ENCODE measurements around the gene CTTNBP2NL.
A peak's percentile ranks its signal among the peaks of the same experiment; 100 is the strongest.
"Not testable (repeated sequence)": the region's sequence is repeated elsewhere in the genome, so short reads cannot be mapped to it uniquely, and the experiment has no call there.

Gene CTTNBP2NL

DNA sequence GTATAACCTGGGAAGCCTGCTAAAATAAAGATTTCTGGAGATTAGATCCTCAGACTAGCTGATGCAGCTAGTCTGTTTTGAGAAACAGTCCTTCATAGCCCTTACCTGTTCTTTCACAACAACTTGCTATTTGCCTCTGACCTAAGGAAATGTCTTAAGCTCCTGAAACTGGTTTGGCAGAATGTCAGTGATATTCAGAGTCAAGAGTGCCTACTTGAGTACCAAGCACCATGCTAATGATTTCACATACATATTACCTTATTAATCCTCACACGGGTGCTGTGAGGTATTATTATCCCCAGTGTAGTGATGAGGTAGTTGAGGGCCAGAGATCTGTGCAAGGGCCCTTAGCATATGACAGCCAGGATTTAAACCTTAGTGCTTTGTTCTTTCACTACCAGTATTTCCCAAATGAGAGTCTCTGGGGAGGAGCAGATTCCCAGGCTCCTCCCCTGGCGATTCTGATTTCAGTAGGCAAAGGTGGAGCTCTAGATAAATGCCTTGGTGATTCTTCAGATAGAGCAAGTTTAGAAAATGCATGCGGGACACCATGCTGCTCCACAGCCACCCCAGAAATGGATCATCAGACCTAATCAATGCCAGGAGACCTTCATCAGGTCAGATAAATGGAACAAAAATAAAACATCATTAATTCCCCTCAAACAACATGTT lies 65.3 kb downstream of the CTTNBP2NL start:
- DNase-seq (ENCODE audit: low read depth in 2 of 3, low spot score in 2 of 3) = no peak

DNA sequence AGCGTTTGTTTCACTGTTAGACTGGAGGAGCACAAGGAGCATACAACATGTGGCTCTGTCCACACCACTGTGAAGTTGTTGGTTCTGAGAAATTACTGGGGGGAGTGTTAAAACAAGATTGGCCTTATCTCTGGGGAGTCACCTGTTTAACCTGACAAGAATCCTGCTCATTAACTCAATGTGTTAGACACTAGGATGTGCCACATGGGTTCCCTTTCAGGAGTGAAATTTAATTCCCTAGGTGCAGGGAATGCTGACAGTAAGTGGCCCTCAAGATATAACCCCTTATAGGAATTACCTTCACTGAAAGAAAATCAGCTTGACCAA lies 66.9 kb downstream of the CTTNBP2NL start:
- DNase-seq (ENCODE audit: low read depth in 2 of 3, low spot score in 2 of 3) = no peak

DNA sequence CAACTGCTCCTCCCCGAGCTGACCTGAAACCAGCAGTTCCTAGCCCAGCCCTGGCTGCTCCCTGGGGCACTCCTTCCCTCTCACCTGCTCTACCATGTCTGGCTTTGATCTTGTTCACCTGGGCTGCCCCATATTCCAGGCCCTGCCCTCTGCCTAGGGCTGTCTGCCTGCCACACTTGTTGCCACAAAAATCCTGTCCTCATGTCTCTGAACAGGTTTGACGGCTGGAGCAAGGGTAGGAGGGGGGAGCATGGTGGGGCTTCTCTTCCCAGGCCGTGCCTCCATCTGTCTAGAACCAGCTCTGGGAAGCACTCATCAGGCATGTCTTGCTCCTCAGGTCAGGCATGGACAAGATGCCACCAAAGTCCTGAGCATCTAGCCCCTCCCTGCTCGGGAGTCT lies 68.5 kb downstream of the CTTNBP2NL start:
- no peak for DNase-seq (ENCODE audit: low read depth in 2 of 3, low spot score in 2 of 3)

DNA sequence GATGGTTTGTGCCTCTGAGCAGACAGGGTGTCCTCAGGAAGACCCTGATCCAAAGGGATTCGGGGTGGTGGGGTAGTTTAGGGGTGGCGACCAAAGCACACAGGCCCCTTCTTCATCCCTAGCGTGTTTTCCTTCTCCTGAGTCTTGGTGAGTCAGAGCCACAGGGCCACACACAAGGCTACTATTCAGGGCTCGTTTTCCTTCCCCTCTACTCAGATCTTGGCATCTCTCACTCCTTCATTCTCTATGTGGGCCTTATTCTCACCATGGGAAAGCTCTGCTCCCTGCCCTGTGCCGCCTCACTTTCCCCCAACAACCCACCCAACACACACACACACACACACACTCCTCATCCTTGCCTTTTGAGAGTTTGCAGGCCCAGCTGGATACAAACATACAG lies 69.1 kb downstream of the CTTNBP2NL start:
- no peak for DNase-seq (ENCODE audit: low read depth in 2 of 3, low spot score in 2 of 3)

DNA sequence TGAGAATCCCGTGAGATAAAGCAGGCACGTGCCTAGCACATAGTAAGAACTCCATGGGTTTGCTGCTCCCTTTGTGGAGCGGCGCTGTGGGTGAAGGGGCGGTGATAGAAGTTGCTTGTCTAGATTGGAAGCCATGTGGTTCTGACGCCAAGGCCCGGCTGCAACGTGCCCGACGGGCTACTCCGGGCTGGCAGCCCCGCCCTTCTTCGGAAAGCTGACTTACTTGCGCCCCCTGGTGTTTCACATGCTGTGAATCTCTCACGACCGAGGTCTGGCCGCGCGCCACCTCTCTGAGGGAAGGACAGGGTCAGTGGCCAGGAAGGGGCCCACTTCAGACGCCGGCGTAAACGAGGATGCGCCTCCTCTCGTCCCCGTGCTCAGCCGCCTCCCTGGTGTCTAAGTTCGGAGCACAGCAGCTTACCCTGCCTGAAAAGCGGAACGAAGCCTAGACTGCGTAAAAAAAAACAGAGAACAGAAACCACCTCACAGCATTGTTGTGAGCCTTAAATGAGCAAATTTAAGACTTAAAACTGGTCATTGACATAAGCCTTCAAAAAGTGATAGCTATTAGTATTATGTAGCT lies 70.2 kb downstream of the CTTNBP2NL start:
- peak; percentile 65 to 77 (median 65) for DNase-seq (ENCODE audit: low read depth in 2 of 3, low spot score in 2 of 3)

DNA sequence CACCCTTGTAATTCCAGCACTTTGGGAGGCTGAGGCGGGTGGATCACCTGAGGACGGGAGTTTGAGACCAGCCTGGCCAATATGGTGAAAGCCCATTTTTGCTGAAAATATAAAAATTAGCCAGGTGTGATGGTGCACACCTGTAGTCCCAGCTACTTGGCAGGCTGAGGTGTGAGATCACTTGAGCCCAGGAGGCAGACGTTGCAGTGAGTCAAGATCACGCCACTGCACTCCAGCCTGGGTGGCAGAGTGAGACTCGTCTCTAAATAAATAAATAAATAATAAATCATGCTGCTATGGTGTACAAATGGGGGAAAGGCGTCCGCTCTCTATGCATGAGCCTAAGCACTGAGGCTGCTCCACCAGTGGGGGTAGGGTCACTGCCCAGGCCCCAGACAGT lies 74.3 kb downstream of the CTTNBP2NL start:
- not testable (repeated sequence) for DNase-seq (ENCODE audit: low read depth in 2 of 3, low spot score in 2 of 3)

DNA sequence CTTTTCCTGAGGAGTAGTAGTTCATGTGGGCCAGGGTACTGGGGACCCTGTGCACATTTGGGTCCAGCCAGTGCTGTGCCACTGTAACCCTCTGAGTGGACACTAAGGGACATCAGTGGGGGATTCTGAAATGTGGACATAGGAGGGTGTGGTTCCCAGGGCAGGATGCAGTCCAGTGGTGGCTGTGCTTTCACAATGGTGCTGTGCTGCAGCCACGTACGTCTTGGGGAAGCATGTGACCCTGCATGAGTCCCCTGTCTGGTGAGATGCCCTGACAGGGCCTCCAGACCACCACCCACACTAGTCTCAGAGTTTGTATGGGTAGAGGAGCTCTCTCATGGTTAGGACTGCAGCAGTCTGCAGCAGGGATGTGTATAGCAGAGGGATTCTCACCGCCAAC lies 75.0 kb downstream of the CTTNBP2NL start:
- no peak for DNase-seq (ENCODE audit: low read depth in 2 of 3, low spot score in 2 of 3)

DNA sequence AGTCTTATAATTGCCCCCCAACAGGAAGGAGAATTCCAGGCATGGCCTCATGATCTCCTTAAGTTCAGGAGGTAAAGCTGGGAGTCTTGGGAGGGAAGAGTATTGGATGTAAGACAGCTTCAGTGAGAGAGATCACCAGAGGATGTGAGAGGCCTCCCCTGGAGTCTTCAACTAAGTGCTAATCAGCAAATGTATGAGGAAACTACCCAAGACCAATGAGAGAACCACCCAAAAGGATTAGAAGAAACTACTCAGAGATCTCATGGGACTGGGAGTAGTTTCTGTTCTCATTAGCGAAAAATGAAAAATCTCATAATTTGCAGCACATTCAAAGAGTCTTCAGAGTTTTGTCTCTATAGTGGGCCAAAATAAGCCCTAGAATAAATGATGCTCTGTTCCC lies 76.1 kb downstream of the CTTNBP2NL start:
- no peak for DNase-seq (ENCODE audit: low read depth in 2 of 3, low spot score in 2 of 3)

DNA sequence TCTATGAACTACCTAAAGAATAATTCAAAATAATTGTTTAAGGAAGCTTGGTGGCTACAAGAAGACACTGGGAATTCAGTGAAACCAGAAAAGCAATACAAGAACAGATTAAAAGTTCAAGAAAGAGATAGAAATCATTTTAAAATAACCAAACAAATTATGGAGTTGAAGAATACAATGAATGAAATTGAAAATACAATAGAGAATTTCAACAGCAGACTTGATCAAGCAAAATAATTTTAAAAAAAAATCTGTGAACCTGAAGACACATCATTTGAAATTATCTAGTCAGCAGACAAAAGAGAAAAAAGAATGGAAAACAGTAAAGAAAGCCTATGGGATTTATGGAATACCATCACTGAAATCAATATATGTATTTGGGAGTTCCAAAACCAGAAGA lies 81.5 kb downstream of the CTTNBP2NL start:
- DNase-seq (ENCODE audit: low read depth in 2 of 3, low spot score in 2 of 3) = no peak

DNA sequence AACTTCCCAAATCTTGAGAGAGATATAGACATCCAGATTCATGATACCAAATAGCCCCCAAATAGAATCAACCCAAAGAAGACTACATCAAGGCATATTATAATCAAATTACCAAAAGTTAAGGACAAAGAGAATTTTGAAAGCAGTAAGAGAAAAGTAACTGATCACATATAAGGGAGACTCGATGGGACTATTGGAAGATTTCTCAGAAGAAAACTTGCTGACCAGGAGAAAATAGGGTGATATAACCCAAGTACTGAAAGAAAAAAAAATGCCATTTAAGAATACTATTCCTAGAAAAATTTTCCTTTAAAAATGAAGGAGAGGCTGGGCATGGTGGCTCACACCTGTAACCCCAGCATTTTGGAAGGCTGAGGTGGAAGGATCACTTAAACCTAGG lies 82.3 kb downstream of the CTTNBP2NL start:
- DNase-seq (ENCODE audit: low read depth in 2 of 3, low spot score in 2 of 3) = no peak

DNA sequence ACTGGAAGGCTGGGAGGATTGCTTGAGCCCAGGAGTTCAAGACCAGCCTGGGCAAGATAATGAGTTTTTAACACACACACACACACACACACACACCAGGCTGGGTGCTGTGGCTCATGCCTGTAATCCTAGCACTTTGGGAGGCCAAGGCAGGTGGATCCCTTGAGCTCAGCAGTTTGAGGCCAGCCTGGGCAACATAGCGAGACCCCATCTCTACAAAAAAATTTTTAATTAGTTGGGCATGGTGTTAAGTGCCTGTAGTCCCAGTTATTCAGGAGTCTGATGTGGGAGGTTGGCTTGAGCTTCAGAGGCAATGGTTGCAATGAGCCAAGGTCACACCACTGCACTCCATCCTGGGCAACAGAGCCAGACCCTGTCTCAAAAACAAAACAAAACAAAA lies 90.0 kb downstream of the CTTNBP2NL start:
- DNase-seq (ENCODE audit: low read depth in 2 of 3, low spot score in 2 of 3) = not testable (repeated sequence)

DNA sequence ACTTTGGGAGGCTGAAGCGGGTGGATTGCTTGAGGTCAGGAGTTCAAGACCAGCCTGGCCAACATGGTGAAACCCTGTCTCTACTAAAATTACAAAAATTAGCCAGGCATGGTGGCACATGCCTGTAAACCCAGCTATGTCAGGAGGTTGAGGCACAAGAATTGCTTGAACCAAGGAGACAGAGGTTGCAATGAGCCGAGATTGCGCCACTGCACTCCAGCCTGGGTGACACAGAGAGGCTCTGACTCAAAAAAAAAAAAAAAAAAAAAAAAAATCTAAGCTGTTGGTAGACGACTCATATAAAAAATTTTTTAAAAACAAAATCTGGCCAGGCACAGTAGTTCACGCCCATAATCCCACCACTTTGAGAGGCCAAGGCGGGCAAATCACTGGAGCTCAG lies 91.7 kb downstream of the CTTNBP2NL start:
- DNase-seq (ENCODE audit: low read depth in 2 of 3, low spot score in 2 of 3) = not testable (repeated sequence)

DNA sequence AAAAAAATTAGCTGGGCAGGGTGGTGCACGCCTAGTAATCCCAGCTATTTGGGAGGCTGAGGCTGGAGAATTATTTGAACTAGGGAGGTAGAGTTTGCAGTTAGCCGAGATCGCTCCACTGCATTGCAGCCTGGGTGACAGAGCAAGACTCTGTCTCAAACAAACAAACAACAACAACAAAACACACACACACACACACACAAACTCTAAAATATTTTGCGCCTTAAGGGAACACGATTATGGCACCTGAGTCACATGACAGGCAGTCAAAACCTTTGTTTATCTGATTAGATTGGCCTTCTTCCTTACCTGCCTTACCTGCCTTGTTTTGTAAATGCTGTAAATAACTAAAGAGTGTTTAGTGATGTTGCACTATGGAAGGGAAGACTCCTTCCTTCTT lies 92.1 kb downstream of the CTTNBP2NL start:
- no peak for DNase-seq (ENCODE audit: low read depth in 2 of 3, low spot score in 2 of 3)

DNA sequence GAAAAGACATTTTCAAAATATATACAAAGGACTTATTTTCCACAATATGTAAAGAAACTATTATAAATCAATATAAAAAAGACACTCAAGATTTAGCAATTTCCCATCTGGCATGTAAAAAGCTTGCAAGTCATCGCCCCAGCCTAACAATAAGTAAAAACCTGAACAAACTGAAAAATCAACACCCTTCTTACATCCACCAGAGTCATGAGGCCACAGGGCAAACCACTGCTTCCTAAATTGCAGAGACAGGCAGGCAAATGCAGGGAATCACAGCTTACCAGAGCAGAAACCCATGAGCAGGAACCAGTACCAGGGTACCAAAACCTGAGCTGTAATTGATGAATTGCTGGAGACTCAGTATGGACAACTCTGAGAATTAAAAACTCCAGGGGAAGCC lies 96.1 kb downstream of the CTTNBP2NL start:
- DNase-seq (ENCODE audit: low read depth in 2 of 3, low spot score in 2 of 3) = no peak

DNA sequence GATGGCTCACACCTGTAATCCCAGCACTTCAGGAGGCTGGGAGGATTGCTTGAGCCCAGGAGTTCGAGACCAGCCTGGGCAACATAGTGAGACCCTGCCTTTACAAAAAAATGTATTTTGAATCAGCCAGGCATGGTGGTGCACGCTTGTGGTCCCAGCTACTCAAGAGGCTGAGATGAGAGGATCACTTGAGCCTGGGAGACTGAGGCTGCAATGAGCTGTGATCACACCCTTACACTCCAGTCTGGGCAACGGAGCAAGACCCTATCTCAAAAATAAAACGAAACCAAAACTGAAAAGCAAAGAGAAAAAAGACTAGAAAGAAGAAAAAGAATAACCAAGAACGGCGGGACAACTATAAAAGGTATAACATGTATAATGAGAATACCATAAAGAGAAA lies 97.3 kb downstream of the CTTNBP2NL start:
- DNase-seq (ENCODE audit: low read depth in 2 of 3, low spot score in 2 of 3) = no peak

DNA sequence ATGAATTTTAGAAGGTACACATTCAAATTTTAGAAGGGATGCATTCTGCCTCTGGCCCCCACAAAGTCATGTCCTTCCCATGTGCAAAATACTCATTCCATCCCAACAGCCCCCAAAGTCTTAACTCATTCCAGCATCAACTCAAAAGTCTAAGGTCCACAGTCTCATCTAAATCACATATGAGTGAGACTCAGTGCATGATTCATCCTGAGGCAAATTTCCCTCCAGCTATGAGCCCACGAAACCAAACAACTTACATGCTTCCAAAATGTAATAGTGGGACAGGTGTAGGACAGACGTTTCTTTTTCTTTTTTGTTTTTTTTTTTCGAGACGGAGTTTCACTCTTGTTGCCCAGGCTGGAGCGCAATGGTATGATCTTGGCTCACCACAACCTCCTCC lies 100.3 kb downstream of the CTTNBP2NL start:
- no peak for DNase-seq (ENCODE audit: low read depth in 2 of 3, low spot score in 2 of 3)

DNA sequence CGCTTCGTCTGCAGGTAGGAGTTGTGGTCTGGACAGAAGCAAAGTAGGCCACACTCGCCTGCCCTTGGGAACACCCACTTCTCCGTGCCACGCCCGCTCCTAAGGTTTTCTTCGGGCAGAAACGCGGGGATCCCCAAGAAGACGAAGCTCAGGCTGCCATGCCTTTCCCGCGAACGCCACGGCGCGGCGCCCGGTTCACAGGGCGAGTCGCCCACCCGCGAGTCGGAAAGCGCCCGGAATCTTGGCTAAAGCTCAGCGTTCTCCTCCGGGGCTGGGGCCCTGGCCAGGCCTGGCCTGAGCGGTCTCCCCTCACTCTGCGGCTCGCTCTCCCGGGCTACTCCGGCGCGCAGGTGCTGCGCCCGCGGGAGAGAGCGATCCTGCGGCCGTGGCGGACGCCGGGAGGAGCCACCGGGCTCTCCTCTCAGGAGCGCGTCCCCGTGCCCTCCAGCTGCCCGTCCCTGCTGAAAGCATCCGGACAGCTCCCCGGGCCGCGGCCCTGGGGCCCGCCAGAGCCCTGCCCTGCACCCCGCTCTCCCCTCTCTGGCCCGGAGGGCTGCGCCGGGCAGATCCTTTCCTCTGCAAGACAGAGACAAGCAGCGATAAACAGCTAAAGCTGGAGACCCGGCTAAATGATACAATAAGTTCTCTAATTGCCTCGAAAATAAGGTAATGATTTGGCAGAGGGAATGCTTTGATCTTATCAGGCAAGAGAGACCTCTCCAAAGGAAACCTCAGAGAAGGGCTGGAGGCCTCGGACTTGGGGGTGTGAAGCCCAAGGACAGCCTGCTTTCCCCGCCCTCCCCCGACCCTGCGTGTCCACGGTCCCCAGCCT lies 106.0 kb downstream of the CTTNBP2NL start:
- DNase-seq (ENCODE audit: low read depth in 2 of 3, low spot score in 2 of 3) = peak in 1 of 3 experiments; percentile 30

DNA sequence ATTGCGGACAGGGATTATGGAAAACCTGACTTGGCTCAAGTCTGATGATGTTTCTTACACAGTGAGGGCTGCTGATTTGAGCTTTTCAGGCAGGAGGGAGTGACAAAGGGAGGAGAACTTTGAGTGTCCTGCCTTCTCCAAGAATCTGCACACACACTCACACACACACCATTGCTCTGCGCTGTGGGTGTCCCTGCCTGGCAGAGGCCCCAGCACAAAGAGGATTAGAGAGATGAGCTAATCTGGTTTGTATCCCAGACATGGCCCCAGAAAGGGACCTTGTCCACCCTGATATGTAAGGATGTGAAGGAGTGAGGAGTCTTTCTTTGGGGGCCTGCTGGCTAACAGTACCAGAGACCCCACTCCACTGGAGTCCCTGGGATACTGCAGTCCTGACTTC lies 106.8 kb downstream of the CTTNBP2NL start:
- no peak for DNase-seq (ENCODE audit: low read depth in 2 of 3, low spot score in 2 of 3)

DNA sequence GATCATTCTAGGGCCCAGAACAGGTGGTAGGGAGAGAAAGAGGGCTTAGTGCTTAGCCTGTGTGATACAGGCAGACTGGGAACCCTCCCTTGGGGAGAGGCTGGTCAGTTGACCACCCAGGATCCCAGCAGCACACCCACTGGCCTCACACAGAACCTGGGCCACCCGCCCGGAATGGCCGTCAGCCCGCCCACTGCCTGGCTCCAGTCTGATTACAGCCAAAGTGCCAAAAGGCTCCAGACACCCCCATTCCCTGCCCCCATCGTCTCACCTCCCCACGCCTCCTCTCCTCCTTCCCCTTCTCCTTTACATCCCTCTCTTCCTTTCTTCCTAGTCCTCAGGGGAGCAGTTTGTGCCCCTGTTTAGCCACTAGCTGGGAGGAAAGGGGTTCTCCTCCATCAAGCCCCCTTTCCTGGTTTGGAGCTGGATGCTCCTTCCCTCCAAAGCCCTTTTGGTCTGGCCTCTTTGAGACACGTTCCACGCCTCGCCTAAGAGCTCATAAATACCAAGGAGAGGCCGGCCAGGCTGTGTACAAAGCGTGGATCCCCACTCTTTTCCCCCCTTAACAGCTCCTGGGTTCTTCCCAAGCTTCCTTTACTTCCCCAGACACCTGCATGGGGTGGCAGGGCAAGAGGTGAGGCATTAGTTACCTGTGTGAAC lies 108.1 kb downstream of the CTTNBP2NL start:
- no peak for DNase-seq (ENCODE audit: low read depth in 2 of 3, low spot score in 2 of 3)

DNA sequence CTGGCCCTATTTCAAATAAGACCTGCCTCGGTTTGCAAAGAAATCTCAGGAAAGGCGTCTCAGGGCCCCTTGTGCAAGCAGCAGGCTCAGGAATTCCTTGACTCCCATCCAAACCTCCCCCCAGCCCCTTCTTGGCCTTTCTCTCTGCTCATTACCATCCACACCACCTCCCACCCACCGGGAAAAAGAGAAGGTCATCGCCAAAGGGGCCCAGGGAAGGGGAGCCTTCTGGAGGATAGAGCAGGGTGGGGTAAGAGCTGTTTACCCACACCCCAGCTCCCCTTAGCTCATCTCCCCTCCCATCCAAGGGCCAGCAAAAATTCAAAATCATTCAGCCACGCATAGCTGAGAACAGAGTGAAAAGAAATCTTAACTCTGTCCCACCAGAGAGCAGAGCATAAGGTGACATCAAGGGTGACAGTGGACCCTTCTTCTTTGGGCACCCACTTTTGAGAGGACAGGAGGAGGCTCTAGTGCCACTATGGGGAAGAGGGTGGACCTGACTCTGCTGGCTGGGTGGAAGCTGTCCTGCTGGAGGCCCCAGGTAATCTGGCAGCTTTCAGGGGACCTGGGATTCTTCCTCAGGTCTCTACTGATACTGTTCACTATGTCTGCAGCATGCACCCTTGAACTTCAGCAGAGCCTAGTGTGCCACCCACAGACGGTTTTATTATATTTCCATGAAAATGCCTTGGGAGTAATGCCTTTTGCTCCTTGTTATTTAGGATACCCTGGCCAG lies 108.8 kb downstream of the CTTNBP2NL start:
- no peak for DNase-seq (ENCODE audit: low read depth in 2 of 3, low spot score in 2 of 3)

DNA sequence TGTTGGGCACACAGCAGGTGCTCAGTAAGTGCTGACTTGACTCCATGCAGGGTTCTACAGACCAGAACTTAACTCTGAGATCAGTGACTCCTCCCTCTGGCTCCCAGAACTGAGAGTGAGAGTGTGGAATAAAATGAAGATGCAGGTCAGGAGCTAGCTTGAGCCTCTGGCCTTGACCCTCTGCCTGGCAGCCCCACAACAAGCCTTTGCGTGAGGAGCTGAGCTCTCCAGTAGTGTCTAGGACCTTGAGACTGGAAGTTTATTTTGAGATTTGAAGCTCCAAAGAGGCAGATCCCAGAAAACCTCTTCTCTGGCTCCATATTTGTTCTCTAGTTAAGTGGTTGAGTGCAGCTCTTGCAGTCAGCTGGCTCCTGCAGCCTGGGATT lies 109.4 kb downstream of the CTTNBP2NL start:
- DNase-seq (ENCODE audit: low read depth in 2 of 3, low spot score in 2 of 3) = no peak
